ENCODE data around the gene PNPLA3.
A peak's percentile ranks its signal among the peaks of the same experiment; 100 is the strongest.

Gene PNPLA3

GRCh38 chr22:43964314-43964857 lies 40.8 kb downstream of the PNPLA3 start:
- no peak for DNase-seq (ENCODE audit: low spot score)

DNA sequence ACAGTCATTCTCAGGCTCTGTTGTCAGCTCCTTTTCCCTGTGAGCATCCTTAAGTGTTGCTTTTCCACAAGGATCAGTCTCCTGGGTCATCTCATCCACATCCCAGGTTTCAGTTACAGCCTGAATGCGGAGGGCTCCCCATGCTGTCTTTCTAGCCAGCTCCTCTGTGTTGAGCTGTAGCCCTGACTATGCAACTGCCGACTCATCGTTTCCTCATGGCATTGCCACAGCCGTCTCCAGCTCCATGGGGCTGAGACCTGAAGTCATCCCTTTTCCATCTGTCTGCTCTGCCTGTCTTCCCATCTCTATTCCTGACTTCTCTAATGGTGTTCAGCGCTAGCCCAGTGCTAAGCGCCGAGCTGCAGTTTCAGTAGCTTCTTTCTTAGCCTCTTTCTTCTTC lies 43.5 kb downstream of the PNPLA3 start:
- peak; percentile 33 for DNase-seq (ENCODE audit: low spot score)

DNA sequence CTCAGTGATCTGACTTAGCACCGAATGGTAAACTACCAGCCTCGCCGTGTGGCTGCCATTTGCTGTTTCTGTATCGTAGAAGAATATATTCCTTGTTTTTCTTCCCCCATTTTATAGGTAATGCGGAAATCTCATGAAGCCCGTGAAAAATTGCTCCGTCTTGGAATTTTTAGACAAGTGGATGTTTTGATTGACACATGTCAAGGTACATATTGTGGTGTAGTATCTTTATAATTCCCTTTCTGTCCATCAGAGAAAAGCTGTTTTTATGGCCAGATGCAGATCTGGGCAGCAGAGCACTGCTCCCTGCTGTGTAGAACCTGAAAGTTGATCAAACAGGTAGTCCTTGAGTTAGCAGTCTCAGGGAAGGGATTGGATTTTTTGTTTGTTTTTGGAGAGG lies 45.0 kb downstream of the PNPLA3 start:
- no peak for DNase-seq (ENCODE audit: low spot score)

DNA sequence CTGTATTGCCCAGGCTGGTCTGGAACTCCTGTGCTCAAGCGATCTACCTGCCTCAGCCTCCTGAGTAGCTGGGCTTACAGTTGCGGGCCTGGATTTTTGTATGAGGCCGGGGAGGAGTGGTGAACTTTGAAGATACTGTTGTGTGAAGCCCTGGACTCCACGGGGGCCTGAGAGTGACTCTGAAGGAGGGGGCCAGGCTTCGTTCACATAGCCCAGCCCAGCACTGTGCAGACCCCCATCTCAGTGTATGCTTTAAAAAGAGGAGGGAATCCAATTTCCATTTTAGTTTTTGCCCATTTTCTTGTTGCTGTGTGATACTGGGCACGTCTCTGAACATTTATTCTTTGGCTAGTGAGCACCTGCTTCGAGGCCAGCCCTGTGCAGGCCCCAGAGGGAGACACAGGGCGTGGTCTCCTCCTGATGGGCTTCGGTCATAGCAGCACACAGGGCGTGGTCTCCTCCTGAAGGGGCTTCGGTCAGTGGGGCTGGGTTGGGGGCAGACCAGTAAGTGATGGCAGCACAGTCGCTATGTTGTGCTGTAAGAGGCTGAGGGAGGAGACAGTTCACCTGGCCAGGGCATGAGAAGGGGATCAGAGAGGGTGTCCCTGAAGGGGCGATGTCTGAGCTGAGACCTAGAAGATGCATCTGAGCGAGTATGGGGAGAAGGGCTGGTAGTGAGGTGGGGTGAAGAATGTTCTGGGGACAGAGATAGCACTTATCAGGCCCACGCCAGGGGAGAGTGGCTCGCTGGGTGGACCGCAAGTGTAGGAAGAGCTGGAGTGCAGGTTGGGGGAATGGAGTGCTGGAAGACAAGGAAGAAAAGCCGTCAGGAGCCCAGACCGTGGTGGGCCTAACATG lies 45.6 kb downstream of the PNPLA3 start:
- peak; percentile 82 for DNase-seq (ENCODE audit: low spot score)

DNA sequence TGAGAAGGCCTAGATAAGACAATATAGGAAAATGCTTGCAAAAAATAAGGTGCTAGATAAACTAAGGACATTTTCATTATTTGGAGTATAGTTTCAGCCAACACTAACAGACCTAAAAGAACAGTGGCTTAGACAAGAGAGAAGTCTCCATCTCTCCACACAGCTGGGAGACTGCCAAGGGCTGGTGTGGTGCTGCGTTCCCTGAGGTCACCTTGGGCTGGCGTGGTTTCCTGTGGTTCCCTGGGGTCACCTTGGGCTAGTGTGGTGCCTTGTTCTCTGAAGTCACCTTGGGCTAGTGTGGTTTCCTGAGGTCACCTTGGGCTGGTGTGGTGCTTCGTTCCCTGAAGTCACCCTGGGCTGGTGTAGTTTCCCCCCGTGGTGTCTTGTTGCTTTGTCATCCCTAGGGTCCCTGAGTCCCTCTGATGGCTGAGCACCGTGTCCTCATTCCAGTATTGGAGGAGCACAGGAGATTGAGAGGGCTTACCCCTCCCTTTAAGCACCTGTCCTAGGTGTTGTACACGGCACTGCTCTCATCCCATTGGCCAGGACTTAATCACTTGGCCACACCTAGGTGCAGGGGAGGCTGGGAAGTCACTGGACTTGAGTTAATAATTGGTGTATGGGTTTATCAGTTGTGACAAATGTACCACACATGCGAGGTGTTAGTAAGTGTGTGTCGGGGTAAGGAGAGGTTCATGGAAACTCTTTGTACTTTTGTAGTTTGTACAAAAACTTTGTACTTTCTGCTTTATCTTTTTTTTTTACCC lies 46.6 kb downstream of the PNPLA3 start:
- peak; percentile 63 for DNase-seq (ENCODE audit: low spot score)

DNA sequence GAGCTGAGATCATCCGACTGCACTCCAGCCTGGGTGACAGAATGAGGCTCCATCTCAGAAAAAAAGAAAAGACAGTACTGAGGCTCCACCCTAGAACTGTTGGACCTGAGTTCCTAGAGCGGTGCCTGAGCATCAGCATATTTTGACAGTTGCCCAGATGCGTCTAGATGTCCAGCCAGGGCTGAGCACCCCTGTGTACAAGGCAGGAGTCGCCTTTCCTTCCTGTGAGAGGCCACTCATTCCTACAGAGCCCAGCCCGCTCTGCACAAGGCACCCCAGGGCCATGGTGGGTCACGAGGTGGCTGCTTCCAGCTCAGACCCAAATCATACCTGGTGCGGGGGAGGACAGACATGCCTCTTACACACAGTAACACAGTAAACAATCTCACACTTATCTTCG lies 47.5 kb downstream of the PNPLA3 start:
- no peak for DNase-seq (ENCODE audit: low spot score)

GRCh38 chr22:43972931-43973462 lies 49.4 kb downstream of the PNPLA3 start:
- no peak for DNase-seq (ENCODE audit: low spot score)

- DNase-seq (ENCODE audit: low spot score): no peak
These were observed 50.5 kb downstream of the PNPLA3 start for GRCh38 chr22:43974028-43974545.

- DNase-seq (ENCODE audit: low spot score): no peak
These were observed 51.4 kb downstream of the PNPLA3 start for GRCh38 chr22:43975041-43975440.

DNA sequence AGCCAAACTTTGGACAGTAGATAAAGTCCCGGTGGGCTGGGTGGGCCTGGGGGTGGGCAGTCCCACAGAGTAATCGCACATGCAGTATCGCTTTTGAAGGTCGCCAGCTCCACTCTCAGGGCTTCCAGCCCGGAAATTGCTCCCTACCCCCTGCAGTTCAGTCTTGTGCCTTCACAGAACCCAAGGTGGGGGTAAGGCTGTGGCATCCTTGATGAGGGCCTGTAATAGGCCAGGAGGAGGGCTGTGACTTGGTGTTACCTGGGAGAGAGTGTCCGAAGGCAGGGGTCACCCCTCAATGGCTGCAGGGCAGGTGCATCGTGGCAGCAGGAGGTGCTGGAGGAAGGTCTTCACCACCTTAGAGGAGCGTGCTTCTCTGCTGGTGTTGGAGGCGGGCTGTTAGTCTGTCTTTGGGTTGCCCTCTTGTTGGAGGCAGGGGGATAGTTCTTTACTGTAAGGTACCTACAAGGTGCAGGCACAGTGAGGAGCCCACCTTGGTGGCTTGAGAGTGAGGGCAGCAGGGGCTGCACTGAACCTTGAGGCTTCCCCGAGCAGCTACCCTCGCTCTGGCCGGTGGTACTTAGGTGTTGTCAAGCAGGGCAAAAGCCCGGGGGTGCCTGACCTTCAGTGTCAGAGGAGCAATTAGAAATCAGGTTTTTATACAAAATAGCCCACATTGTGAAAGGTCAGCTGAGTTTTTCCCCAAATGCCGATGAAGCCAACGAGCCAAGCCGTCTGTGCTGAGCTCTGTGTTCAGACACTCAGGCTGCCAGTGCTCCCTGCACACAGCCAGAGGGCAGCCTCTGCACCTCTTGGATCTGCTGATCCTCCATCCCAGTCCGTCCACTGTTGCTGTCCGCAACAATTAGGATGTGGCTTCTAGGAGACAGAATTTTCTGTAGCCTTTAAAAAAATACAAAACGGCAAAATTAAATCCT lies 53.5 kb downstream of the PNPLA3 start:
- no peak for DNase-seq (ENCODE audit: low spot score)

DNA sequence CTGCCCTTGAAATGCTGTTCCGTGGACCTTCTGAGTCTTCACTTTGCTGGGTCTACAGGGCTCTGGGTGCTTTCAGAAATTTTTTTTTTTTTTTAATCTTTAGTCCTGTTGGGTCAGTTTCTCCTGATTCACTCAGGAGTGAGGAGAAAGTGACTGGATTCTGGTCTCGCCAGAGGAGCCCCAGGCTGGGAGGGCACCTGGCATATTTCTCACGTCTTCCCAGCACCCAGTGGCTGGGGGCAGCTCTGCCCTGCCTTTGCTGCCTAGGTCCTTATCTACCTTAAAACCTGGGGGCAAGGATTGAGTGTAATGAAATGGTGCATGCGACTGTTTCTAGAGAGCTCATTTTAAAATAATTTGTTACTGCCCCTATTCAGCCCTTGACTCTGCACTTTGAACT lies 55.0 kb downstream of the PNPLA3 start:
- DNase-seq (ENCODE audit: low spot score): no peak

- no peak for DNase-seq (ENCODE audit: low spot score)
These were observed 57.0 kb downstream of the PNPLA3 start for GRCh38 chr22:43980579-43980978.

DNA sequence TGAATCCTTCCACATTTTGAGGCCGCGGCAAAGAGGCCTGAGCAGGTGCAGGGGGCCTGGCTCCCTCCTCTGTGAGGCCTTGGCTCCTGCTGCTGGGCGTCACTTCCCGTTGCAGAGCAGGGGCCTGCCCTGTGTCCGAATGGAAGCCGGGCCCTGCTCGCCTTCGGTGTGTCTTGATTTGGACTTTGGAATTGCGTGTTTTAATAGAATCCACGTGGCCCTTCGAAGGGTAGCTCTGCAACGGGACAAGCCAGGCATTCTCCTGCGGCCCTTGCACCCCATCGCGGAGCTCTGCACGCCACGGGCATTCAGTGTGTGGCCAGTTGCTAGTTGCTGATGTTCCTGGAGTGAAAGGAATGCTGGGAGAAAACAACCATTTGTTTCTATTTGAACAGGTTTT lies 57.4 kb downstream of the PNPLA3 start:
- no peak for DNase-seq (ENCODE audit: low spot score)

GRCh38 chr22:43983808-43984207 lies 60.2 kb downstream of the PNPLA3 start:
- no peak for DNase-seq (ENCODE audit: low spot score)

DNA sequence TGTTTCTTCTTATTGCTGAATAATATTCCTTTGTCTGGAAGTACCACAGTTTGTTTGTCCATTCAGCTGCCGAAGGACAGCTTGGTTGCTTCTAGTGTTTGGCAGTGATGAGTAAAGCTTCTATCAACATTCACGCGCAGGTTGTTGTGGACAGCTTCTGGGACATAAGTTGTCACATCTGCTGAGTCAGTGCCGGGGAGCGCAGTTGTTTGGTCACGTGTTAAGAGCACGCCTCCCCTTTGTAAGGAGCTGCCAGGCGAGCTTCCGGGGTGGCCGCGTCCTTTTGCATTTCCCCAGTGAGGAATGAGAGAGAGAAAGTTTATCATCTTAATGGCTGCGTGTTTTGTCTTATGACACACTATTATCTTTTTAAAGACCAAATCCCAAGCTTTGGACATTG lies 61.9 kb downstream of the PNPLA3 start:
- no peak for DNase-seq (ENCODE audit: low spot score)

DNA sequence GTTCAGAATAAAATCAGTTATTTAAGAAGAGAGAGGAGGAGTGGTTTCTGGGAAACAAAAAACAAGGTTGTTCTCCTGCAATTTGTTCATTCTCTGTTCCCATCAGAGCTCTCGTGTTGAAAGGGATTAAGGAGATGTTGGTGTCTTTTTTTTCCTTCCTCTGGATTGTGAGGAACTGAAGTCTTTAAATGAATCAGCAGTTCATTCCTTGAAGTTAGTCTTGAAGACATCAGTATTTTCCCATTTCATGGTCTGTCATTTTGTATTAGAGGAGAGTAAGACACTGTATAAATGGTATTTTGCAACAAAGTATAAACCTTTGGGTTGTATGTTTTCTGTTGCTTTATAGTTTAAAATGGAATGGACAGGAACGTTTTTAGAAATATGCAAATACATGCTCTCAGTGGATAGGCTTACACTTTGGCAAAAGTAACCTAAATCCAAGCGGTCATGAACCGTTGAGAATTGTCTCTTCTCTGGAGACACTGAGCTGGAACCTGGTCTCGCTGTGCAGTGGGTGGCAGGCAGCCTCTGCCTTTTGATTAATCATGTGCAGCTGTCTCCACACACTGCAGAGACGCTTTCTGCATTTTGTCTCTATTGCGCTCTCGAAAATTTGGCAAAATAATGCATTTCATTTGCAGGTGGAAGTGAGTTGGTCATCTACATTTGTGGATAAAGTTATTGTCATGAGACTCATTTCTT lies 64.7 kb downstream of the PNPLA3 start:
- no peak for DNase-seq (ENCODE audit: low spot score)

- no peak for DNase-seq (ENCODE audit: low spot score)
These were observed 65.4 kb downstream of the PNPLA3 start for GRCh38 chr22:43988960-43989359.

GRCh38 chr22:43990044-43990443 lies 66.4 kb downstream of the PNPLA3 start:
- peak; percentile 15 for DNase-seq (ENCODE audit: low spot score)

DNA sequence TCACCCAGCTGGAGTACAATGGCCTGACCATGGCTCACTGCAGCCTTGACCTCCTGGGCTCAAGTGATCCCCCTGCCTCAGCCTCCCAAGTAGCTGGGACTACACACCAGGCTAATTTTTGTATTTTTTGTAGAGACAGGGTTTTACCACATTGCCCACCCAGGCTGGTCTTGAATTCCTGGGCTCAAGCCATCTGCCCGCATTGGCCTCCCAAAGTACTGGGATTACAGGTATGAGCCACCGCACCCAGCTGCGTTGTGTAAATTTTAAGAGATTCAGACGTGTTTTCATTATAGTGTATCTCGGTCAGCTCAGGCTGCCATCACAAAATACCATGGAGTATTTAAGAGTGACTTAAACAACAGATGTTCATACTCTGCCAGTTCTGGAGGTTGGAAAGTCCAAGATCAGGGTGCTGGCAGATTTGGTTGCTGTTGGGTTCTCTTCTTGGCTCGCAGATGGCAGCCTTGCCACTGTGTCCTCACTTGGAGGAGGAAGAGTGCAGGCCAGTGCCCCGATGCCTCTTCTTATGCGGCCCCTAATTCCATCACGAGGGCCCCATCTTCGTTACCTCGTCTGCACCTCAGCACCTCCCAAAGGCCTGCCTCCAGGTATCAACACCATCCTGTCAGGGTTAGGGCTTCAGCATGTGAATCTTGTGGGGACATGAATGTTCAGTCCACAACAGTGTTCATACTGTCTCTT lies 67.9 kb downstream of the PNPLA3 start:
- no peak for DNase-seq (ENCODE audit: low spot score)

DNA sequence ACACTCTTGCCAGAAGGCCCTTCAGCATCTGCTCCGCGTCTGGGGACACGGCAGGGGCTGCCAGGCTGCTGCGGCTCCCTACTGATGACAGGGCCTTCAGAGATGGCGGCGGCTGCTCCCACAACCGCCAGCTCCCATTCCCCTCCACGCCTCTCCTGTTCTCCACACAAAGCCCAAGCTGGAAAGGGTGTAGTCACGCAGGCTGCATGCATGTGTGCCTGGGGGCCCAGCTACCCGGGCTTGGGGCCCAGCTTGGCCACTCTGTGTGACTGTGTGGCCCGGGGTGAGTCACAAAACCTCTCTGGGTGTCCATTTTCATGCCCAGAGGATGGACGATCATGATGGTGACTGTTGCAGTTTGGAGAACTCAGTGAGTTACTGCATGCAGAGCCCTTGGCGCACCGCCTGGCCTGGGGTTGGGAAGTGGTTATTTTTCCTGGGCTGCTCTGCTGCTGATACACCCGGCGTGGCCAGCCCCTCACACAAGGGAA lies 68.8 kb downstream of the PNPLA3 start:
- no peak for DNase-seq (ENCODE audit: low spot score)
